Measurements from ENCODE around the gene SLC7A9. TPM values are rescaled to one million over a fixed set of nuclear protein-coding genes. Genes with fewer than 3 reads are reported as not detected.

SLC7A9 gene
- total and polyA plus RNA-seq, 2 of the 13 experiments (the other 11 are each of a cell fraction or from before 2014, with no cell fraction given): 4.7 to 8.3 TPM

- no peak for TF ChIP-seq ZFYVE20 (CRISPR knock-in tag; IDR thresholded peaks at IDR 0.05; ENCODE audit: borderline replicate concordance, low read depth)
- 0 out of 2 replicates have a peak, but pooled peaks have one; percentile 40 for TF ChIP-seq HNF1B (CRISPR knock-in tag; IDR thresholded peaks at IDR 0.05)
- TF ChIP-seq ZNF781 (CRISPR knock-in tag; IDR thresholded peaks at IDR 0.05; ENCODE audit: borderline replicate concordance, not compliant biosample characterization): no peak
- no peak for TF ChIP-seq ZNF441 (CRISPR knock-in tag; IDR thresholded peaks at IDR 0.05; ENCODE audit: borderline replicate concordance)
- peak; percentile 49; the same call in 1 of the 2 replicates for TF ChIP-seq ZNF598 (CRISPR knock-in tag; IDR thresholded peaks at IDR 0.05; ENCODE audit: borderline replicate concordance)
- TF ChIP-seq ZNF331 (CRISPR knock-in tag; IDR thresholded peaks at IDR 0.05): 0 out of 2 replicates have a peak, but pooled peaks have one; percentile 19
- TF ChIP-seq ZNF234 (CRISPR knock-in tag; conservative IDR thresholded peaks at IDR 0.05): no peak
- no peak for TF ChIP-seq SRSF9 (IDR thresholded peaks at IDR 0.05; ENCODE audit: borderline replicate concordance, insufficient read depth, low read depth, low read length, poor library complexity, severe bottlenecking)
- no peak for TF ChIP-seq ZNF503 (CRISPR knock-in tag; IDR thresholded peaks at IDR 0.05)
- TF ChIP-seq MYPOP (CRISPR knock-in tag; IDR thresholded peaks at IDR 0.05): 0 out of 2 replicates have a peak, but pooled peaks have one; percentile 44
- TF ChIP-seq TFDP2 (CRISPR knock-in tag; IDR thresholded peaks at IDR 0.05): peak; percentile 27; the same call in 1 of the 2 replicates
- peak; percentile 86 for TF ChIP-seq ZNF687 (CRISPR knock-in tag; IDR thresholded peaks at IDR 0.05)
- peak; percentile 65 for TF ChIP-seq ZNF709 (CRISPR knock-in tag; IDR thresholded peaks at IDR 0.05)
- TF ChIP-seq FOSL1 (CRISPR knock-in tag; IDR thresholded peaks at IDR 0.05; ENCODE audit: borderline replicate concordance): no peak
- TF ChIP-seq ZNF34 (CRISPR knock-in tag; IDR thresholded peaks at IDR 0.05; ENCODE audit: borderline replicate concordance): no peak
- no peak for TF ChIP-seq YY1 (IDR thresholded peaks at IDR 0.05; ENCODE audit: insufficient read depth, insufficient replicate concordance, low read depth, low read length)
- TF ChIP-seq ZNF235 (CRISPR knock-in tag; IDR thresholded peaks at IDR 0.05; ENCODE audit: borderline replicate concordance): no peak
- no peak for TF ChIP-seq ZNF713 (CRISPR knock-in tag; IDR thresholded peaks at IDR 0.05)
Observed at GRCh38 chr19:32869966-32870573, 503 bp upstream of the SLC7A9 start (continued).
